Peyer's patch (tissue), 4 donors: Measurements from ENCODE around the gene STYX. TPM values are rescaled to one million over a fixed set of nuclear protein-coding genes. Genes with fewer than 3 reads are reported as not detected.

Experiments
- DNase-seq, 3 donors: peaks; one replicate each; pipeline ENCODE4 v3.0.0-alpha.2; 2017 to 2019
- H3K27ac ChIP-seq, 4 donors: fragments of 200-600 bp; sonication (generic); one replicate each; pipeline ENCODE4 v1.5.1; 2016 to 2019
- H3K27me3 ChIP-seq, 2 donors: fragments of 200-600 bp; sonication (generic); one replicate each; pipeline ENCODE4 v1.5.1; 2019
- H3K36me3 ChIP-seq, 3 donors: fragments of 200-600 bp; sonication (generic); one replicate each; pipeline ENCODE4 v1.5.1; 2016 to 2019
- H3K4me1 ChIP-seq, 4 donors: fragments of 200-600 bp; sonication (generic); one replicate each; pipeline ENCODE4 v1.5.1; 2016 to 2019
- H3K4me3 ChIP-seq, 4 donors: fragments of 200-600 bp; sonication (generic); 1 replicate in 3 of 4; 2 replicates in 1 of 4; pipeline ENCODE4 v1.5.1; 2016 to 2019; ENCODE audit warnings: mild to moderate bottlenecking in 1 of 4
- H3K9me3 ChIP-seq, 4 donors: fragments of 200-600 bp; sonication (generic); one replicate each; pipeline ENCODE4 v1.5.1; 2016 to 2019; ENCODE audit warnings: mild to moderate bottlenecking in 1 of 4
- CTCF ChIP-seq, 6 experiments: fragments of 450-650 bp in 4 of 6; fragments of 200-600 bp in 2 of 6; sonication (generic) in 1 of 6; IDR thresholded peaks; one replicate each; pipeline ENCODE4 v1.5.1; 2017 to 2019; ENCODE audit warnings: antibody characterized with exemption in 6 of 6, mild to moderate bottlenecking in 3 of 6, moderate library complexity in 1 of 6
- POLR2A ChIP-seq, 2 donors: fragments of 450-650 bp; IDR thresholded peaks; one replicate each; pipeline ENCODE4 v1.5.1; 2017; ENCODE audit warnings: antibody characterized with exemption in 2 of 2, mild to moderate bottlenecking in 2 of 2, moderate library complexity in 2 of 2
- total RNA-seq, 4 donors: library from RNA; depleted of rRNA; stranded (reverse); fragments of >200 nt; gene quantifications; one replicate each; pipeline ENCODE4 v1.1.0, GENCODE V29; 2016

The STYX gene
- total RNA-seq, 4 donors from 2014 or later = 8.8 to 10.7 (median 9.9) TPM

- Histone ChIP-seq H3K27ac (peak overlapping the region in 3 of 4 donors; percentile 24 to 80 (median 76)), H3K4me1 (peaks cover 0 to 6% (median 0%) of the 10 kb centered on the region in 4 donors), H3K4me3 (no peak overlapping the region), H3K36me3 (no peaks in the 10 kb centered on the region), H3K9me3 (no peaks in the 10 kb centered on the region), H3K27me3 (no peaks in the 10 kb centered on the region)
- no peak for TF ChIP-seq POLR2A (IDR thresholded peaks at IDR 0.05)
- no peak for TF ChIP-seq CTCF (IDR thresholded peaks at IDR 0.05)
- DNase-seq = no peak
Measured at GRCh38 chr14:52701223-52701622, 28.7 kb upstream of the STYX start.

GRCh38 chr14:52703225-52703624 is 26.7 kb upstream of the STYX start:
- DNase-seq = peak in 1 of 3 donors; percentile 77
- H3K4me1 ChIP-seq = peaks cover 0 to 11% (median 0%) of the 10 kb centered on the region in 4 donors
- H3K27ac ChIP-seq = peak overlapping the region in 1 of 4 donors; percentile 51
- H3K36me3 ChIP-seq = no peaks in the 10 kb centered on the region
- TF ChIP-seq CTCF (IDR thresholded peaks at IDR 0.05) (no peak), POLR2A (IDR thresholded peaks at IDR 0.05) (no peak)
- no peak overlapping the region for H3K4me3 ChIP-seq
- H3K9me3 ChIP-seq = no peaks in the 10 kb centered on the region
- H3K27me3 ChIP-seq = no peaks in the 10 kb centered on the region

GRCh38 chr14:52703664-52704063 is 26.3 kb upstream of the STYX start:
- H3K4me3 ChIP-seq = no peak overlapping the region
- H3K27me3 ChIP-seq = no peaks in the 10 kb centered on the region
- TF ChIP-seq CTCF (IDR thresholded peaks at IDR 0.05) (no peak), POLR2A (IDR thresholded peaks at IDR 0.05) (no peak)
- H3K9me3 ChIP-seq = no peaks in the 10 kb centered on the region
- H3K27ac ChIP-seq = peak overlapping the region in 1 of 4 donors; percentile 51
- no peak for DNase-seq
- no peaks in the 10 kb centered on the region for H3K36me3 ChIP-seq
- H3K4me1 ChIP-seq = peaks cover 0 to 16% (median 0%) of the 10 kb centered on the region in 4 donors

GRCh38 chr14:52706286-52706685 is 23.7 kb upstream of the STYX start:
- Histone ChIP-seq H3K9me3 (no peaks in the 10 kb centered on the region), H3K36me3 (peaks cover 0 to 22% (median 0%) of the 10 kb centered on the region in 3 donors), H3K4me3 (peak overlapping the region; percentile 55 to 78 (median 70)), H3K4me1 (peaks cover 0 to 11% (median 0%) of the 10 kb centered on the region in 4 donors), H3K27me3 (no peaks in the 10 kb centered on the region), H3K27ac (peak overlapping the region; percentile 69 to 91 (median 84))
- DNase-seq = no peak
- TF ChIP-seq POLR2A (IDR thresholded peaks at IDR 0.05) = no peak
- TF ChIP-seq CTCF (IDR thresholded peaks at IDR 0.05) = no peak

- H3K36me3 ChIP-seq = peaks cover 0 to 30% (median 0%) of the 10 kb centered on the region in 3 donors
- H3K4me1 ChIP-seq = peaks cover 0 to 11% (median 0%) of the 10 kb centered on the region in 4 donors
- H3K27ac ChIP-seq = peak within 1 kb of the TSS; percentile 69 to 91 (median 84)
- no peaks in the 10 kb centered on the region for H3K27me3 ChIP-seq
- peak within 1 kb of the TSS; percentile 55 to 78 (median 70) for H3K4me3 ChIP-seq
- TF ChIP-seq POLR2A (IDR thresholded peaks at IDR 0.05) = peak; percentile 55 to 85
- no peak for TF ChIP-seq CTCF (IDR thresholded peaks at IDR 0.05)
- DNase-seq = peak; percentile 95 to 98 (median 96)
- no peaks in the 10 kb centered on the region for H3K9me3 ChIP-seq
Measured at GRCh38 chr14:52706724-52707706, 23.0 kb upstream of the STYX start, which contains the start of gene PSMC6. PSMC6 (plus strand) TSS chr14:52707200; CDS start chr14:52707220, 20 bp downstream.
